Measurements from ENCODE around the gene CFAP52.
"Not testable (repeated sequence)": the region's sequence is repeated elsewhere in the genome, so short reads cannot be mapped to it uniquely, and the experiment has no call there.

Gene CFAP52

GRCh38 chr17:9648521-9649110, 72.2 kb downstream of the CFAP52 start:
- no peak for DNase-seq

GRCh38 chr17:9658593-9659211, 82.3 kb downstream of the CFAP52 start:
- DNase-seq: peak; percentile 2

- DNase-seq: no peak
Observed at GRCh38 chr17:9661027-9661426, 84.6 kb downstream of the CFAP52 start.

- DNase-seq: not testable (repeated sequence)
Observed at GRCh38 chr17:9663511-9663910, 87.1 kb downstream of the CFAP52 start.

GRCh38 chr17:9666461-9667050, 90.1 kb downstream of the CFAP52 start:
- no peak for DNase-seq

- no peak for DNase-seq
Observed at GRCh38 chr17:9668517-9668916, 92.1 kb downstream of the CFAP52 start.

GRCh38 chr17:9669551-9670008, 93.1 kb downstream of the CFAP52 start:
- no peak for DNase-seq

- no peak for DNase-seq
Observed at GRCh38 chr17:9670596-9670995, 94.2 kb downstream of the CFAP52 start.

- DNase-seq: peak; percentile 62
Observed at GRCh38 chr17:9671559-9671958, 95.1 kb downstream of the CFAP52 start.

- DNase-seq: no peak
Observed at GRCh38 chr17:9672266-9672665, 95.8 kb downstream of the CFAP52 start.

- no peak for DNase-seq
Observed at GRCh38 chr17:9672691-9673090, 96.2 kb downstream of the CFAP52 start.

GRCh38 chr17:9676084-9676483, 99.6 kb downstream of the CFAP52 start:
- DNase-seq: peak; percentile 1

GRCh38 chr17:9676820-9677310, 100.4 kb downstream of the CFAP52 start:
- peak; percentile 86 for DNase-seq

GRCh38 chr17:9677411-9677810, 101.0 kb downstream of the CFAP52 start:
- DNase-seq: peak; percentile 76

GRCh38 chr17:9677896-9678295, 101.5 kb downstream of the CFAP52 start:
- peak; percentile 9 for DNase-seq

GRCh38 chr17:9684955-9685621, 108.6 kb downstream of the CFAP52 start:
- peak; percentile 63 for DNase-seq

Data from NCI-H69 (cell line).